SK-N-MC (cell line): ENCODE results near the gene ADAMTS9.

Experiments
- DNase-seq: peaks from one replicate; pipeline ENCODE4 v3.0.0-alpha.2; 2011; ENCODE audit warnings: low read depth, low spot score
- H3K27ac ChIP-seq: fragments of 200-600 bp; sonication (generic); 2 replicates; pipeline ENCODE4 v1.5.1; 2016; ENCODE audit warnings: mixed run types
- H3K36me3 ChIP-seq: fragments of 200-600 bp; sonication (generic); 2 replicates; pipeline ENCODE4 v1.6.1; 2017; ENCODE audit warnings: antibody characterized with exemption, low read length, mixed read lengths; ENCODE audit not compliant: insufficient read depth
- H3K4me3 ChIP-seq: fragments of 200-600 bp; sonication (generic); 2 replicates; pipeline ENCODE4 v1.5.1; 2016
- H3K9ac ChIP-seq: fragments of 200-600 bp; sonication (generic); 2 replicates; pipeline ENCODE4 v1.8.0; 2017; ENCODE audit warnings: mixed run types, mixed read lengths; ENCODE audit not compliant: insufficient read length
- H3K9me3 ChIP-seq: fragments of 200-600 bp; sonication (generic); 2 replicates; pipeline ENCODE4 v1.6.1; 2017; ENCODE audit warnings: low read depth, mild to moderate bottlenecking, antibody characterized with exemption, low read length, moderate library complexity, mixed read lengths
- EZH2 ChIP-seq: fragments of 200-600 bp; sonication (generic); IDR thresholded peaks from one replicate; pipeline ENCODE4 v1.6.1; 2017; ENCODE audit warnings: antibody characterized with exemption
- FOXP2 ChIP-seq: optimal IDR thresholded peaks from 2 replicates; pipeline ENCODE3; 2011; ENCODE audit warnings: mild to moderate bottlenecking, moderate library complexity; ENCODE audit not compliant: insufficient read depth; ENCODE audit errors: extremely low read length, control extremely low read depth
- POLR2AphosphoS5 ChIP-seq: IDR thresholded peaks from 2 replicates; pipeline ENCODE4 v1.6.1; 2012; ENCODE audit warnings: mild to moderate bottlenecking, low read depth, low read length, borderline replicate concordance

The ADAMTS9 gene

GRCh38 chr3:64717411-64717810 lies 29.6 kb upstream of the ADAMTS9 start:
- no peaks in the 10 kb centered on the region for H3K36me3 ChIP-seq
- H3K4me3 ChIP-seq = no peak overlapping the region
- no peaks in the 10 kb centered on the region for H3K9me3 ChIP-seq
- no peak for DNase-seq
- TF ChIP-seq FOXP2 = no peak
- no peak for TF ChIP-seq EZH2
- TF ChIP-seq POLR2AphosphoS5 = no peak
- H3K9ac ChIP-seq = no peak overlapping the region
- H3K27ac ChIP-seq = no peak overlapping the region

DNA sequence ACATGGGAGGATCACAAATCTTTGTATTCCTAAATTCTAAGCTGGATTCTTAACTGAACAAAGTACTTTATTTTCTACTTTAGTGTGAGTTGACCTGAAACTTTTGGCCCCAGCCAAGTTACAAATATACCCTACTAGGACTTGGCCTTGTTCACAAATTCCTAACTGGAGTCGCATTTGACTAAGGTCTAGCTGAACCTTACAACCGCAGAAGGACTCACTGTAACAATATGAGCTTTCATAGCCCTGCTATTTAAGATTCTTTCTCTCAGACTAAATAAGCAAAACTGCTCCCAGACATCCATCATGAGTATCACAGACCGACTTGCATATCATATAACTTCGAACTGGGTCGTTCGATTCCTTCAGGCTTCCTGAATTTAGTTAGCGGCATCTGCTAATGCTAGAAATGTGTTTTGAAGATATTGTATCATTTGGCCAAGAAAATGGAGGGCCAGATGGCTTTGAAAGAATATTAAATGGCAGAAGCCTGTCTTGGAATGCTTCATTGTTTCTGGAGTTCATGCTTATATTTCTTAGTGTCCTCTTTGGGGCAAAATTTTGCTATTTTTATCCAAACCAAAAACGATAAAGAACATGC lies 28.4 kb upstream of the ADAMTS9 start:
- H3K27ac ChIP-seq = no peak overlapping the region
- no peak overlapping the region for H3K9ac ChIP-seq
- H3K4me3 ChIP-seq = no peak overlapping the region
- TF ChIP-seq POLR2AphosphoS5 (no peak), EZH2 (no peak), FOXP2 (no peak)
- H3K9me3 ChIP-seq = no peaks in the 10 kb centered on the region
- no peaks in the 10 kb centered on the region for H3K36me3 ChIP-seq
- DNase-seq = no peak

- H3K9ac ChIP-seq = no peak overlapping the region
- H3K9me3 ChIP-seq = no peaks in the 10 kb centered on the region
- DNase-seq = no peak
- no peak overlapping the region for H3K27ac ChIP-seq
- TF ChIP-seq POLR2AphosphoS5 (no peak), EZH2 (no peak), FOXP2 (no peak)
- no peak overlapping the region for H3K4me3 ChIP-seq
- H3K36me3 ChIP-seq = no peaks in the 10 kb centered on the region
Measured at GRCh38 chr3:64715211-64715982, 27.6 kb upstream of the ADAMTS9 start.

DNA sequence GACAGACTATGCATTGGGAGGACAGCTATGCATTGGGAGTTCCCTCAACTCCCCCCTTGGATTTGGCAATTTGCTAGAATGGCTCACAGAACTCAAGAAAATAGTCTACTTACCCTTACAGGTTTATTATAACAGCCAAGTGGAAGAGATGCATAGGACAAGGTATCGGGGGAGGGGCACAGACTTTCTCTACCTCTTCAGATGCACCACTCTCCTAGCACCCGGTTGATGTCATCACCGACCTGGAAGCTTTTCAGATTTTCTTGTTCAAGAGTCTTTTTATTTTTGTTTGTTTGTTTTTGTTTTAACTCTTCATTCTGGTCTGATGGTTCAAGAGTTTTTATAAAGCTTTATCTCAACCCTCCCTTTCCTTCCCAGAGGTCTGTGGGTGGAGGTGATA lies 20.7 kb upstream of the ADAMTS9 start:
- H3K9me3 ChIP-seq = no peaks in the 10 kb centered on the region
- no peak for DNase-seq
- no peaks in the 10 kb centered on the region for H3K36me3 ChIP-seq
- H3K9ac ChIP-seq = no peak overlapping the region
- TF ChIP-seq POLR2AphosphoS5 (no peak), EZH2 (no peak), FOXP2 (no peak)
- H3K27ac ChIP-seq = no peak overlapping the region
- H3K4me3 ChIP-seq = no peak overlapping the region

DNA sequence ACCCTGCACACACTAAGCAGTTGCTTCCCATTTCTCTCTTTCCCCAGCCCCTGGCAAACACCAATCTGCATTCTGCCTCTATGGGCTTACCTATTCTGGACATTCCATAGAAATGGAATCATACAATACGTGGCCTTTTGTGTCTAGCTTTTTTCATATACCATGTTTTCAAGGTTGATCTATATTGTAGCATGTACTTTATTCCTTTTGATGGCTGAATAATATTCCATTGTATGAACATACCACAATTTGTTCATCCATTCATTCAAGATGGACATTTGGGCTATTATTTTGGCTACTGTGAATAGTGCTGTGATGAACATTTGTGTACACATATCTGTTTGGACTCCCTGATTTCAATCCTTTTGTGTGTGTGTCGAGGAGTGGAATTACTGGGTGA lies 18.1 kb upstream of the ADAMTS9 start:
- TF ChIP-seq EZH2 (no peak), FOXP2 (no peak), POLR2AphosphoS5 (no peak)
- no peaks in the 10 kb centered on the region for H3K36me3 ChIP-seq
- DNase-seq = no peak
- H3K27ac ChIP-seq = no peak overlapping the region
- no peak overlapping the region for H3K9ac ChIP-seq
- H3K4me3 ChIP-seq = no peak overlapping the region
- no peaks in the 10 kb centered on the region for H3K9me3 ChIP-seq

- Histone ChIP-seq H3K27ac (no peak overlapping the region), H3K9me3 (no peaks in the 10 kb centered on the region), H3K36me3 (no peaks in the 10 kb centered on the region), H3K4me3 (no peak overlapping the region), H3K9ac (no peak overlapping the region)
- TF ChIP-seq EZH2 (no peak), POLR2AphosphoS5 (no peak), FOXP2 (no peak)
- no peak for DNase-seq
Measured at GRCh38 chr3:64696896-64697295, 9.1 kb upstream of the ADAMTS9 start.

DNA sequence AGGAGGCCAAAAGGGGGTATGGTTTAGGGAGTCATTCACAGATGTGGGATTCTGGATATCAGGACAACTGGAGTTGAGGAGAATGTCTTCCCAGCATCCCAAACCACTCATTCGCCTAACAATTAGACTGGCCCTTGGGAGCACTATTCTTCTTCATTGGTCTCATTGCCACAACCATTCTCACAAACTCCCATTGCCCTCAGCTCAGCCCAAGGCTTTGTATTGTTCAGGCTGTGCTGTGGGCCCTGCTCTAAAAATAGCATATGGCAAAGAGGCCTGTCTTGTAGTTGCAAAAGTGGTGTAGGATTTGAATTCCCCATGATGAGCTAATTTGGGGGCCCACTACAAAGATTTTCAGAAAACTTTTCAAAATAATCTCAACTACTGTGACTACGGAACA lies 6.3 kb upstream of the ADAMTS9 start:
- no peak for DNase-seq
- H3K4me3 ChIP-seq = no peak overlapping the region
- no peak overlapping the region for H3K9ac ChIP-seq
- no peaks in the 10 kb centered on the region for H3K36me3 ChIP-seq
- TF ChIP-seq FOXP2 (no peak), POLR2AphosphoS5 (no peak), EZH2 (no peak)
- H3K9me3 ChIP-seq = no peaks in the 10 kb centered on the region
- no peak overlapping the region for H3K27ac ChIP-seq

DNA sequence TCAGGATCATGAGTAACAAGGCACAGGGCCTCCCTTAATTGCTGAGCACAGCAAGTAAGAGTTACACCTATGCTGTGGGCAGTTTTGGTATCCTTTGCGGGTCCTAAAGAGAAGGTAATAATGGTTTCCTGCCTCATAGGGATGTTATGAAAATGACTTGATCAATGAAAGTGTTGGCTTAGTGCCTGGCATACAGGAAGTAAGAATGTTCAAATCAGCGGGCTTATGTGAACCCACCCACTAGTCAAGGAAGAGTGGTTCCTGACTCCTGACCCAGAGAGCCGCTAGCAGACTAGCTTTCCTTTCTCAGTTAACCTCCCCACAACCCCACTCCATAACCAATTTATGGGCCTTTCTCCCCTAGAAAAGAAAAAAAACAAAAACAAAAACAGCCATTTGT lies 5.2 kb upstream of the ADAMTS9 start:
- Histone ChIP-seq H3K4me3 (no peak overlapping the region), H3K9me3 (no peaks in the 10 kb centered on the region), H3K27ac (no peak overlapping the region), H3K36me3 (no peaks in the 10 kb centered on the region), H3K9ac (no peak overlapping the region)
- DNase-seq = no peak
- TF ChIP-seq POLR2AphosphoS5 = no peak
- no peak for TF ChIP-seq FOXP2
- TF ChIP-seq EZH2 = no peak

DNA sequence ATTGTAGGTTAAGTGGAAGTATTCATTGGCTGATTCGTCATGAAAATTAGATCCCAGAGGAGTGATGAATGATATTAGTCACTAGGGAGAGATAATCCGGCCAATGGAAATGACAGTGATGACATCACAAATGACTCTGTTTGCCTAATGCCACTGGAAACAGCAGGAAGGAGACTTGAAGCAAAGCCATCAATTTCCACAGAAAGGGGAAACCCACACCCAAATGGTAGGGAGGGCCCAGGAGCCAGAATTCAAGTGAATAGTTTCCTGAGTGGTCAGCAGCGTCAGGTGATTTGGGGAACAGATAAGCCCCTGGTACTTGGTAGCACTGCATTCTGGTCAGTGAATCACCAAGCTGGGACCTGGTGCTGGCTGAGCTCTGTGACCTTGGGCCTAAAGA lies 3.3 kb upstream of the ADAMTS9 start:
- no peak overlapping the region for H3K9ac ChIP-seq
- no peak for DNase-seq
- TF ChIP-seq EZH2 (no peak), POLR2AphosphoS5 (no peak), FOXP2 (no peak)
- H3K9me3 ChIP-seq = no peaks in the 10 kb centered on the region
- no peaks in the 10 kb centered on the region for H3K36me3 ChIP-seq
- H3K4me3 ChIP-seq = no peak overlapping the region
- no peak overlapping the region for H3K27ac ChIP-seq
